GM18907 (cell line): ENCODE data around the gene CES1.
"Not testable (repeated sequence)": the region's sequence is repeated elsewhere in the genome, so short reads cannot be mapped to it uniquely, and the experiment has no call there.

ENCODE experiments used
- ATAC-seq: cut with Tn5 transposase; IDR thresholded peaks from one replicate; pipeline ENCODE4 v1.9.1; 2021; ENCODE audit warnings: mild to moderate bottlenecking, moderate library complexity; ENCODE audit not compliant: unreplicated experiment

CES1 gene

GRCh38 chr16:55832773-55833691 lies at the start of gene CES1:
Gene CES1, minus strand, starts transcription at chr16:55833096. Its CDS starts 41 bp downstream, at chr16:55833055.
- ATAC-seq: no peak

GRCh38 chr16:55876854-55877253 lies 44.0 kb upstream of the CES1 start:
- ATAC-seq: no peak

GRCh38 chr16:55875273-55875672 lies 42.4 kb upstream of the CES1 start, which contains the start of gene CES5A:
Gene CES5A, minus strand, starts transcription at chr16:55875373. Its CDS starts 152 bp downstream, at chr16:55875221.
- no peak for ATAC-seq

- no peak for ATAC-seq
These were observed 40.2 kb upstream of the CES1 start for GRCh38 chr16:55873122-55873521.

GRCh38 chr16:55872130-55872529 lies 39.2 kb upstream of the CES1 start:
- no peak for ATAC-seq

GRCh38 chr16:55871411-55872038 lies 38.6 kb upstream of the CES1 start:
- ATAC-seq: no peak

GRCh38 chr16:55868980-55869379 lies 36.1 kb upstream of the CES1 start:
- no peak for ATAC-seq

- ATAC-seq: no peak
These were observed 35.2 kb upstream of the CES1 start for GRCh38 chr16:55868137-55868536.

- ATAC-seq: no peak
These were observed 28.4 kb upstream of the CES1 start for GRCh38 chr16:55861288-55861687.

- ATAC-seq: not testable (repeated sequence)
These were observed 24.8 kb upstream of the CES1 start for GRCh38 chr16:55857650-55858049.

GRCh38 chr16:55856950-55857349 lies 24.1 kb upstream of the CES1 start:
- ATAC-seq: no peak

GRCh38 chr16:55853114-55853513 lies 20.2 kb upstream of the CES1 start:
- no peak for ATAC-seq

GRCh38 chr16:55849536-55849935 lies 16.6 kb upstream of the CES1 start:
- ATAC-seq: no peak

- no peak for ATAC-seq
These were observed 13.9 kb upstream of the CES1 start for GRCh38 chr16:55846598-55847346.

GRCh38 chr16:55843105-55843395 lies 10.2 kb upstream of the CES1 start:
- no peak for ATAC-seq

- ATAC-seq: peak; percentile 46
These were observed 9.6 kb upstream of the CES1 start for GRCh38 chr16:55842369-55843104.

- ATAC-seq: no peak
These were observed 6.2 kb upstream of the CES1 start for GRCh38 chr16:55839115-55839514.

GRCh38 chr16:55836158-55836611 lies 3.3 kb upstream of the CES1 start:
- ATAC-seq: no peak

GRCh38 chr16:55835581-55835980 lies 2.7 kb upstream of the CES1 start:
- no peak for ATAC-seq

- not testable (repeated sequence) for ATAC-seq
These were observed 2.3 kb upstream of the CES1 start for GRCh38 chr16:55835173-55835572.

GRCh38 chr16:55834049-55834448 lies 1.2 kb upstream of the CES1 start:
- peak; percentile 81 for ATAC-seq
